CD1c-positive myeloid dendritic cell (primary cell): Measurements from ENCODE around the gene TMOD2.

Experiments used
- DNase-seq: peaks from one replicate; pipeline ENCODE4 v3.0.0-alpha.2; 2016; ENCODE audit errors: extremely low spot score

The TMOD2 gene

DNA sequence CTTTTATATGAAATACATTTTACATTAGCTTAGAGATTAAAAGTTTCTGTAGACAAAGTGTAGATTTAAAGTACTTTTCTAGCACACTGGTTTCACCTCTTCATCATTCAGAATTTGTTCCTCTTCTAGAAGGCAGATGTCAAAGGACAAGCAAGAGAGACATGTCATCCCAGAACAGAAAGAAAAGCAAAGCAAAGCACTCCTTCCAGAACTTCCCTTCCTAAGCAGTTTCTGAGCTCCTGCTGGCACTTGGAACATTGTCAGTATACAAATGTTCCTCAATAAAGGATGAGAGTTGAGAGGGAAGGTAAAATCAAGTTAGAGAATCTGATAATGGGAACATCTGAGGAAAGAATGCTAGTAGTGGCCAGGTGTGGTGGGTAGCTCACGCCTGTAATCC lies 104.2 kb downstream of the TMOD2 start:
- DNase-seq: peak; percentile 20

DNA sequence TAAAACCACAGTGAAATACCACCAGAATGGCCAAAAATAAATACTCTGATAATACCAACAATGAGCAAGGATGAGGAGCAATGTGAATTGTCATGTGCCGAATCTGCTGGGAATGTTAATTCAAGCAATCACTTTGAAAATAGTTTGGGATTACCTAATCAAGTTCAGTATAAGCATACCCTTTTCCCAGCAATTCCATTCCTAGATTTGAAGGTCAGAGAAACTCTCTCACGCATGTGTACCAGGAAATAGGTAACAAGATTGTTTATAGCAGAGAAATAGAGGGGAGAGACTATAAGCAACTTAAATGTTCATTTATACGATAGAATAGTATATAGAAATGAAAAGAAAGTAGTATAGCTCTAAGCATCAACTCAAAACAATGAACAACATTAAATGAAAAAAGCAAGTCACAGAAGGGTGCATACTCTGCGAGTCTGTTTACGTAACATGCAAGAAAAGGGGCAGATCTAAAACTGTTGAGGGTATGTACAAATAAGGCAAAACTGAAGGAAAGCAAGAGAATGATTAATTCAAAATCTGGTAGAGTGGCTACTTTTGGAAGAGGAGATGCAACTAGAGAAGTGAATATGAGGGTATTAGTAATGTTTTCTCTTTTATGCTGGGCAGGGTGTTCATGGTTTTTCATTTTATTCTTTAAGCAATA lies 105.5 kb downstream of the TMOD2 start:
- no peak for DNase-seq

- DNase-seq: no peak
Measured at GRCh38 chr15:51861557-51862359, 110.4 kb downstream of the TMOD2 start.

DNA sequence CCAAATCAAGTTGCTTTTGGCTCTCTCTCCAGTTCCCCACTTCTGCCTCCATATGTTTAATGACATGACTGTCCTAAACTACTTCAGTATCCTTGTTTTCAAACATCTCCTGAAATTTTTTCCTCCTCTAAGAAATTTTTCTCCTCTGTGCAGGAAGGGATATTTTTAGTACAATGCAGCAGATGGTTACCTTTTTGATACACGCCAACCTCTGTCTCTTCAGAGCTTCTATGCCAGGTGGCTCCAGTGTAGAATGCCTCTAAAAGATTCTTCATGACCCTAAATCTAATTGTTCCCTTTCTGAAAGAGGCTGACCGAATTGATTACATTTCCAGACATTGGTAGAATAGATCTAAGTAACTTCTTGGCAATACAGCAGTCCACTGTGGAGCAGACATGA lies 111.7 kb downstream of the TMOD2 start:
- no peak for DNase-seq

- DNase-seq: no peak
Measured at GRCh38 chr15:51864408-51865056, 113.1 kb downstream of the TMOD2 start.

- DNase-seq: no peak
Measured at GRCh38 chr15:51865317-51865716, 113.9 kb downstream of the TMOD2 start.
